Left cardiac atrium (tissue), 2 donors: ENCODE measurements around the gene ZNF692. TPM values are rescaled to one million over a fixed set of nuclear protein-coding genes. Genes with fewer than 3 reads are reported as not detected.

ENCODE experiments used
- microRNA-seq, 2 donors: library from miRNA; unstranded; fragments of <30 nt; microRNA quantifications; one replicate each; pipeline ENCODE4 v1.2.0, GENCODE V29; 2020
- total RNA-seq, 2 donors: library from RNA; stranded (reverse); fragmentation: NEBNext Ultra II Directional; extraction: Animal tissue kit (Norgen Biotek cat#: 25700); gene quantifications; one replicate each; pipeline ENCODE4 v1.2.1, GENCODE V29; 2021
- donor health status: DM: no; HTN: yes; CAD: no; lungs with severe emphysema.
- donor health status: DM: yes; HTN: yes; CAD: no.

Gene ZNF692
- total RNA-seq, 2 donors from 2014 or later = 16.3 to 22.3 TPM

Small RNA genes within 50 kb of the gene (microRNA-seq; reads per million reads assigned to microRNA genes)
- gene MIR3124 = 2.7 to 4.6 reads per million in 2 donors

Other genes with a start within 250 kb of the ZNF692 start
- not detected for gene OR2T11, start 224.0 kb downstream of the ZNF692 start, total RNA-seq
- not detected for gene OR2T35, start 213.8 kb downstream of the ZNF692 start, total RNA-seq
- not detected for gene OR2T27, start 203.6 kb downstream of the ZNF692 start, total RNA-seq
- not detected for gene OR14I1, start 156.3 kb downstream of the ZNF692 start, total RNA-seq
- not detected for gene LYPD8, start 103.3 kb downstream of the ZNF692 start, total RNA-seq
- gene SH3BP5L, start 33.2 kb downstream of the ZNF692 start, total RNA-seq = 10 to 100 TPM; 15.1 to 18.5 TPM
- 10 to 100 TPM; 41.6 to 42.2 TPM for gene ZNF672, start 20.9 kb downstream of the ZNF692 start, total RNA-seq
- 1 to 10 TPM; 3.5 TPM for gene PGBD2, start 47.1 kb upstream of the ZNF692 start, total RNA-seq